HFF-Myc (cell line): ENCODE data around the gene RNF213.

Experiments used
- DNase-seq: peaks from one replicate; pipeline ENCODE4 v3.0.0-alpha.2; 2011; ENCODE audit warnings: low read depth; ENCODE audit errors: extremely low read depth
- H3K4me3 ChIP-seq: replicated peaks from 2 replicates; pipeline ENCODE4 v1.5.1; 2011; ENCODE audit warnings: low read depth, mild to moderate bottlenecking, control low read depth, low read length
- CTCF ChIP-seq: IDR thresholded peaks from 2 replicates; pipeline ENCODE4 v1.5.1; 2012; ENCODE audit warnings: mild to moderate bottlenecking, low read depth, low read length, control low read depth; ENCODE audit errors: missing control alignments

Gene RNF213

DNA sequence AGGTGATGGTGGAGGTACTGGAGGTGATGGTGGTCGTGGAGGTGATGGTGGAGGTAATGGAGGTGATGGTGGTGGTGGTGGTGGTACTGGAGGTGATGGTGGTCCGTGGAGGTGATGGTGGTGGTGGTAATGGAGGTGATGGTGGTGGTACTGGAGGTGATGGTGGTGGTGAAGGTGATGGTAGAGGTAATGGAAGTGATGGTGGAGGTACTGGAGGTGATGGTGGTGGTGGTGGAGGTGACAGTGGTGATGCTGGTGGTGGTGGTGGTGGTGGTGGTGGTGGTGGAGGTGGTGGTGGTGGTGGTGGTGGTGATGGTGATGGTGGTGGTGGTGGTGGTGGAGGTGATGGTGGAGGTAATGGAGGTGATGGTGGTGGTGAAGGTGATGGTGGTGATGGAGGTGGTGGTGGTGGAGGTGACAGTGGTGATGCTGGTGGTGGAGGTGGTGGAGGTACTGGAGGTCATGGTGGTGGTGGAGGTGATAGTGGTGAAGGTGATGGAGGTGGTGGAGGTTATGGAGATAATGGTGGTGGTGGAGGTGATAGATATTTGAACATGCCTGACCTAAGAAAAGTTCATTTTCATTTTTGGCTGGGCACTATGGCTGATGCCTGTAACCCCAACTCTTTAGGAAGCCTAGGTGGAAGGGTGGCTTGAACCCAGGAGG is 55.0 kb downstream of the RNF213 start:
- no peak for TF ChIP-seq CTCF
- no peak overlapping the region for H3K4me3 ChIP-seq
- DNase-seq = no peak

GRCh38 chr17:80316431-80316830 is 55.8 kb downstream of the RNF213 start:
- H3K4me3 ChIP-seq = no peak overlapping the region
- no peak for DNase-seq
- no peak for TF ChIP-seq CTCF

DNA sequence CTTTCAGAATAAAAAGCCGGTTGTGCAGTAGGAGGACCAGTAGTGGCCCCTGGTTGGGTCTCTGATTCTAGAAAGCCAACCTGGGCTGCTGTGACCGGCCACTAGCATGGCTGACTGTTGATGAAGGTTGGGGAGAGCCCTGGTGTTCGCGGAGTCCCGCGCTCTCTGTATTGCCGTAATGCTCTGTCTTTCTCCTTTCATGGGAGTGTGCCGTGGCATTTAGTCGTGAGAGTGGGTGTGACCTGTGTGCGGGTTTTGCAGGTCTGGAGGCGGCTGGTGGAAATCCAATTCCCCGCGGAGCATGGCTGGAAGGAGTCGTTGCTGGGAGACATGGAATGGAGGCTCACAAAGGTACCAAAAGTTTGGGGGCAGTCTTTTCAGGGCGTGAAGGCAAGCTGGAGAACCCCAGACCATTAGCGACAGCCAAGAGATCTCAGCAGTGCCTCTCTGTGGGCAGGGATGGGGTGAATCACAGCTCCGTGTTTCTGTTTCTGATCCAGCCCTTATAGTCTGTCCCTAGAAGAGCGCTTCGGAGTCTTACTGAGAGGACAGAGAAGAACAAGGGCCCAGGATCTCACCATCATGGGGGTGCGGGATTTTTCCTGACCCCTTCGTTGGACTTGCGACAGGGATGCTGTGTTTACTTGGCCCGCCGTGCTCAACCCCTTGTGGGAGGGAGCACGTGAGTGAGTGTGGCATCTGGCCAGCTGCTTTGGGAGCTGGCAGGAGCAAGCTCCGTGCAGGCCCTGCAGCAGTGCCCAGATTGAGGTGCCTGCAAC is 56.5 kb downstream of the RNF213 start:
- no peak for TF ChIP-seq CTCF
- no peak for DNase-seq
- no peak overlapping the region for H3K4me3 ChIP-seq

- no peak for DNase-seq
- TF ChIP-seq CTCF = no peak
- H3K4me3 ChIP-seq = no peak overlapping the region
Observed at GRCh38 chr17:80317706-80317980, 57.0 kb downstream of the RNF213 start.

- H3K4me3 ChIP-seq = no peak overlapping the region
- no peak for DNase-seq
- no peak for TF ChIP-seq CTCF
Observed at GRCh38 chr17:80318166-80318565, 57.5 kb downstream of the RNF213 start.

GRCh38 chr17:80319262-80319998 is 58.8 kb downstream of the RNF213 start:
- DNase-seq = no peak
- TF ChIP-seq CTCF = no peak
- H3K4me3 ChIP-seq = no peak overlapping the region
